ENCODE measurements around the gene ESRRG. TPM values are rescaled to one million over a fixed set of nuclear protein-coding genes. Genes with fewer than 3 reads are reported as not detected.

ESRRG gene
- total and polyA plus RNA-seq, 12 donors = 3.8 to 49.5 (median 35.9) TPM

DNA sequence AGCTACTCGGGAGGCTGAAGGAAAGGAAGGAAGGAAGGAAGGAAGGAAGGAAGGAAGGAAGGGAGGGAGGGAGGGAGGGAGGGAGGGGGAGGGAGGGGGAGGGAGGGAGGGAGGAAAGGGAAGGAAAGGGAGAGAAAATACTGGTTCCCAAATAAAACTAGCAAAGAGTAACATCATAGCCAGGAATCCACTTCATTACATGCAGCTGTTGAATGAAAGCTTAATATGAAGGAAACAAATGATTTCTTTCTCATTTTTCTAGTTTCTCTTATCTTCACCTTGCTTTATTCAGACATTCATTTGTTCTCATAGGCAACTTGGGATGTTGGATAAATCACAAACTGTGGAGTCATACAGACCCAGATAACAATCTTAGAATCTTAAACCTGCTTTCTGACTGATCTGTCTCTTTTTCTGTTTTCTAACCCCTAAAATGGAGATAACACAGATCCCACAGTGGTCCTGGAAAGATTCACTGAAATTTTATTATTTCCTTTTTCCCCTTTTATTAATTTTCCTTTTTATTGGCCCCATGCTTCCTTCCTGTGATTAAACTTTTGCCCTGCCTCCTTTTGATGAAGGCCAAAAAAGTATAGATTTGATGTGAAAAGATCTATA, 247.5 kb downstream of the ESRRG start:
- Histone ChIP-seq H3K9me3 (peaks cover 0 to 7% (median 0%) of the 10 kb centered on the region in 11 donors), H3K4me3 (no peak overlapping the region), H3K27ac (no peak overlapping the region), H3K36me3 (no peaks in the 10 kb centered on the region), H3K27me3 (no peaks in the 10 kb centered on the region), H3K4me1 (no peaks in the 10 kb centered on the region)
- 60 to 100% methylated on average over 1 of the region's 1 CpG for WGBS, 2 donors
- ATAC-seq (no peak), DNase-seq (no peak)
- TF ChIP-seq, protein P1, sequence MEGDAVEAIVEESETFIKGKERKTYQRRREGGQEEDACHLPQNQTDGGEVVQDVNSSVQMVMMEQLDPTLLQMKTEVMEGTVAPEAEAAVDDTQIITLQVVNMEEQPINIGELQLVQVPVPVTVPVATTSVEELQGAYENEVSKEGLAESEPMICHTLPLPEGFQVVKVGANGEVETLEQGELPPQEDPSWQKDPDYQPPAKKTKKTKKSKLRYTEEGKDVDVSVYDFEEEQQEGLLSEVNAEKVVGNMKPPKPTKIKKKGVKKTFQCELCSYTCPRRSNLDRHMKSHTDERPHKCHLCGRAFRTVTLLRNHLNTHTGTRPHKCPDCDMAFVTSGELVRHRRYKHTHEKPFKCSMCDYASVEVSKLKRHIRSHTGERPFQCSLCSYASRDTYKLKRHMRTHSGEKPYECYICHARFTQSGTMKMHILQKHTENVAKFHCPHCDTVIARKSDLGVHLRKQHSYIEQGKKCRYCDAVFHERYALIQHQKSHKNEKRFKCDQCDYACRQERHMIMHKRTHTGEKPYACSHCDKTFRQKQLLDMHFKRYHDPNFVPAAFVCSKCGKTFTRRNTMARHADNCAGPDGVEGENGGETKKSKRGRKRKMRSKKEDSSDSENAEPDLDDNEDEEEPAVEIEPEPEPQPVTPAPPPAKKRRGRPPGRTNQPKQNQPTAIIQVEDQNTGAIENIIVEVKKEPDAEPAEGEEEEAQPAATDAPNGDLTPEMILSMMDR (IDR thresholded peaks at IDR 0.05) = no peak
- intact Hi-C loops (cut with DNase I) = no loop called here

DNA sequence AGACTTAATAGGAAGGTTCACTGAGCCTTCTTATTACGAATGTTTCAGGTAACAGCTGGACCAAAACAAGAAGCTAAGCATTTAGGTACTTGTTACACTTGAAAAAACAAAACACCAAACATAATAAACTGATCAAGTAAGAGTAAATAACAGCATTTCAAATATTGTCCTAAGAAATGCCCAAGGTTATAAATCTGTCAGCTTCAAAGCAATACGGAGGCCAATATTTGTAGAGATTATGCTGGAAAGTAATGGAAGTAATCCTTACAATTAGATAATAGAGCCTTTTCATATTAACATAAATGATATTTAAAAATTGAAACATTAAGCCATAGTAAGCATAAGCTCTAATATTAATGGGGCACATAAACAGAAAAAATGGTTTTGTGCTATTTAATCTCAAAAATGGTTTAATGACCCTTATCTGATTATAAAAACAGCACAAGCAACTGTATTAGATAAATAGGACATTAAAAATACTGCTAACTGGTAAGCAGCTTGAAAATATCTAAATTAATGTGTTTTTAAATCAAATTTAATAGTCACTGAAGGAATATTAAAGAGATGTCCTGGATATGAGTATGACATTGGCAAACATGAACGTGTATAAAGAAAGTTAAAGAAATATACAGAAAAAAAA, 256.9 kb downstream of the ESRRG start:
- Histone ChIP-seq H3K4me3 (no peak overlapping the region), H3K36me3 (no peaks in the 10 kb centered on the region), H3K4me1 (peaks cover 0 to 7% (median 0%) of the 10 kb centered on the region in 9 donors), H3K27me3 (no peaks in the 10 kb centered on the region), H3K9me3 (no peaks in the 10 kb centered on the region), H3K27ac (no peak overlapping the region)
- 77 to 88% methylated on average over 3 of the region's 3 CpGs for WGBS, 2 donors
- no peak for ATAC-seq
- TF ChIP-seq, protein P1 (IDR thresholded peaks at IDR 0.05) = no peak
- intact Hi-C loops (cut with DNase I) = no loop called here
- no peak for DNase-seq

DNA sequence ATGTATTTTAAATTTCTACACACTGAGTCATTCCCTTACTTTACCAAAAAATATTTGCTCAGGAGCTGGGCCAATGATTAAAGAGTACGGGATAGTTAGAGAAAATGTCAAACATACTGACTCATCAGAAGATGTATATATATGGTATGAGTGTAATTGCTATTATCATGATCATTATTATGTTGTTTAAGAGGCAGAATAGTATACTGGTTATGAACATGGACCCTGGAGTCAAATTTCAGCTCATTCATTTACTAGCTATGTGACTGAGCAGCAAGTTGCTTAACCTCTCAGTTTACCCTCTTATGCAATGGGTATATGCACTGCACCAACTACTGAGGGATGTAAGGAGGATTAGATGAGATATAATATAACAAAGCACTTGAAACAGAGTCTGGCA, 258.7 kb downstream of the ESRRG start:
- no peak for ATAC-seq
- DNase-seq = no peak
- H3K9me3 ChIP-seq = no peaks in the 10 kb centered on the region
- peaks cover 0 to 7% (median 0%) of the 10 kb centered on the region in 9 donors for H3K4me1 ChIP-seq
- TF ChIP-seq, protein P1 (IDR thresholded peaks at IDR 0.05) = no peak
- no peak overlapping the region for H3K27ac ChIP-seq
- WGBS, 2 donors = 69 to 71% methylated on average over 1 of the region's 1 CpG
- no peak overlapping the region for H3K4me3 ChIP-seq
- no peaks in the 10 kb centered on the region for H3K27me3 ChIP-seq
- intact Hi-C loops (cut with DNase I) = no loop called here
- no peaks in the 10 kb centered on the region for H3K36me3 ChIP-seq

DNA sequence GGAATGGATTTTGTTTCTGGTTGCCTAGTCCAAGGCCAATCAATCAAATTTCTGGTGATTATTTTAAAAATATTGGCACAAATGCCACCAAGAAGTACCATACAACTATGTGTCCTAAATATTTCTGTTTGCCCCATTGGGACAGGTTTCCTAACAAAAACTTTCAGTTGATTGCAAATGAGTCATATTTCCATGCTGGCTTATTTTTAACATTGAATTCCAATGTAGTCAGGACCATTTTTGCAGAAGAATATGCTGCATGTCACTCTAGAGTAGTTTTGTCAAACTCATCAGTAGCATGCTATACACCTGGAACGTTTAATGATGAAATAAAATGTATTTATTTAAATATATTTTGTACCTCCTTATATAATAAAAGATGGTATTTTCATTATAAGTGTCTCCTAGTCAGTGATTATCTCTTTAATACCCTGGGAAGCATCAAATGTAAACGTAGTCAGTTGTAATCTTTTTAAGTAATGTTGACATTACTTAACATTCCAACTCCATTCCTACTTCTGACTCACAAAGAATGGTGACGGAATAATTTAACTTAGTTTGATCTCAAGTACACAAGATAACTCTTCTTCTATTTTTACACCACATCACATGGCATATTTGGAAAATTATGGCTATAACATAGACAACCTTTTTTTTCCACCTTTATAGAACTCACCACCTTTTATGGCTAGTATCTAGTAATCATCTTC, 261.0 kb downstream of the ESRRG start:
- no peak for ATAC-seq
- TF ChIP-seq, protein P1 (IDR thresholded peaks at IDR 0.05) = no peak
- intact Hi-C loops (cut with DNase I) = no loop called here
- H3K4me1 ChIP-seq = peaks cover 0 to 7% (median 0%) of the 10 kb centered on the region in 9 donors
- H3K4me3 ChIP-seq = no peak overlapping the region
- no peak for DNase-seq
- 36% methylated on average over 3 of the region's 3 CpGs for WGBS, 2 donors
- no peaks in the 10 kb centered on the region for H3K9me3 ChIP-seq
- H3K27ac ChIP-seq = no peak overlapping the region
- H3K36me3 ChIP-seq = no peaks in the 10 kb centered on the region
- H3K27me3 ChIP-seq = no peaks in the 10 kb centered on the region
